ACHN (cell line): ENCODE data around the gene CRLF1.
A peak's percentile ranks its signal among the peaks of the same experiment; 100 is the strongest.

Experiments
- DNase-seq: peaks from one replicate; pipeline ENCODE4 v3.0.0-alpha.2; 2015
- in situ Hi-C: cut with HindIII; loops from 2 replicates; pipeline ENCODE4 v1.10.0; 2017; ENCODE audit warnings: low sequenced_read_pairs, low pct_ligation_motif_present, low pct_unique_long_range_greater_than_20kb

CRLF1 gene

GRCh38 chr19:18577365-18577914 lies 29.2 kb downstream of the CRLF1 start:
- in situ Hi-C loops, result no loop called here
- DNase-seq, result no peak

- in situ Hi-C loops, result no loop called here
- no peak for DNase-seq
Observed at GRCh38 chr19:18576383-18576782, 30.2 kb downstream of the CRLF1 start.

GRCh38 chr19:18574691-18575291 lies 31.8 kb downstream of the CRLF1 start:
- in situ Hi-C loops, result no loop called here
- DNase-seq, result no peak

GRCh38 chr19:18571564-18572344 lies 34.8 kb downstream of the CRLF1 start, which contains the start of gene UBA52:
TSS of gene UBA52 (plus strand) at chr19:18571857. CDS start at chr19:18573301, 1,444 bp downstream.
- peak; percentile 97 for DNase-seq
- in situ Hi-C loops, result no loop called here

- in situ Hi-C loops, result no loop called here
- DNase-seq, result no peak
Observed at GRCh38 chr19:18568367-18568766, 38.2 kb downstream of the CRLF1 start.

- in situ Hi-C loops, result no loop called here
- DNase-seq, result no peak
Observed at GRCh38 chr19:18566953-18567352, 39.6 kb downstream of the CRLF1 start.

GRCh38 chr19:18562086-18562485 lies 44.5 kb downstream of the CRLF1 start:
- in situ Hi-C loops, result no loop called here

GRCh38 chr19:18559685-18560084 lies 46.9 kb downstream of the CRLF1 start:
- no peak for DNase-seq
- in situ Hi-C loops, result no loop called here

More at GRCh38 chr19:18562086-18562485, 44.5 kb downstream of the CRLF1 start:
- DNase-seq, result no peak

- DNase-seq, result no peak
- in situ Hi-C loops, result no loop called here
Observed at GRCh38 chr19:18558604-18559003, 48.0 kb downstream of the CRLF1 start.

- in situ Hi-C loops, result no loop called here
- DNase-seq, result no peak
Observed at GRCh38 chr19:18558202-18558555, 48.4 kb downstream of the CRLF1 start.

- in situ Hi-C loops, result no loop called here
- DNase-seq, result peak; percentile 96
Observed at GRCh38 chr19:18557411-18558201, 49.0 kb downstream of the CRLF1 start, which contains the start of gene KXD1. TSS of gene KXD1 (plus strand) at chr19:18557870. CDS start at chr19:18562057, 4,187 bp downstream.

- in situ Hi-C loops, result no loop called here
- no peak for DNase-seq
Observed at GRCh38 chr19:18551631-18552030, 55.0 kb downstream of the CRLF1 start.

GRCh38 chr19:18543814-18544475 lies 62.7 kb downstream of the CRLF1 start:
- DNase-seq, result no peak
- in situ Hi-C loops, result no loop called here
